ENCODE data around the gene LLGL1. TPM values are rescaled to one million over a fixed set of nuclear protein-coding genes. Genes with fewer than 3 reads are reported as not detected.
"Not testable (repeated sequence)": the region's sequence is repeated elsewhere in the genome, so short reads cannot be mapped to it uniquely, and the experiment has no call there.

The LLGL1 gene
- polyA plus RNA-seq, 1 donor from 2014 or later = 0.40 TPM

DNA sequence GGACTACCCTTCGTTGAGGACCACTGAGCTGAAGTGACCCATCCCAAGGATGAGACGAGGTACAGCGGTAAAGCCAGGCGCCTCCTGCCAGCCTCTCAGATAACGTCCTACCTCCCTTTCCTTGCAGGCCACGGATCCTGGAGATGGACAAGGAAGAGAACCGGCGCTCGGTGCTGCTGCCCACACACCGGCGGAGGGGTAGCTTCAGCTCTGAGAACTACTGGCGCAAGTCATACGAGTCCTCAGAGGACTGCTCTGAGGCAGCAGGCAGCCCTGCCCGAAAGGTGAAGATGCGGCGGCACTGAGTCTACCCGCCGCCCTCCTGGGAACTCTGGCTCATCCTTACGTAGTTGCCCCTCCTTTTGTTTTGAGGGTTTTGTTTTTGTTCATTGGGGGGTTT, 17.3 kb upstream of the LLGL1 start:
- H3K4me1 Mint-ChIP-seq = no peaks in the 10 kb centered on the region
- H3K27ac Mint-ChIP-seq = no peak overlapping the region
- H3K27me3 Mint-ChIP-seq = no peaks in the 10 kb centered on the region
- H3K9me3 Mint-ChIP-seq = no peaks in the 10 kb centered on the region
- H3K4me3 Mint-ChIP-seq = peak overlapping the region in 1 of 4 donors; percentile 55
- no peaks in the 10 kb centered on the region for H3K36me3 Mint-ChIP-seq

DNA sequence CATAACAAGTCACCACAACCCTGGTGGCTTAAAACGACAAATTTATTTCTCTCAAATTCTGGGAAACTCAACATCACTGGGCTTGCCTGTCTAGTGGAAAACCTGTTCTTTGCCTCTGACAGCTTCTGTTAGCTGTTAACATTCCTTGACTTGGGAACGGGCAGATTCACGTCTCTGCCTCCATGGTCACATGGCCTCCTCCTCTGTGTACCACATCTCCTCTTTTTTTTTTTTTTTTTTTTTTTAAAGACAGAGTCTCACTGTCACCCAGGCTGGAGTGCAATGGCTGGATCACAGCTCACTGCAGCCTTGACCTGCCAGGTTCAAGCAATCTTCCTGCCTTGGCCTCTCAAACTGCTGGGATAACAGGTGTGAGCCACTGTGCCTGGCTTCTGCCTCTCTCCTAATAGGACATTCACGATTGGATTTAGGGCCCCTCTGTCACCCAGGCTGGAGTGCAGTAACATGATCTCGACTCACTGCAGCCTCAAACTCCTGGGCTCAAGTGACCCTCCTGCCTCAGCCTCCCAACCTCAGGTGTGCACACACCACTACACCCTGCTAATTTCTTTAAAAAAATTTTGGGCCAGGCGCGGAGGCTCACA, 11.7 kb upstream of the LLGL1 start:
- no peaks in the 10 kb centered on the region for H3K27me3 Mint-ChIP-seq
- no peak overlapping the region for H3K4me3 Mint-ChIP-seq
- H3K36me3 Mint-ChIP-seq = no peaks in the 10 kb centered on the region
- H3K9me3 Mint-ChIP-seq = no peaks in the 10 kb centered on the region
- H3K27ac Mint-ChIP-seq = no peak overlapping the region
- H3K4me1 Mint-ChIP-seq = peaks cover 0 to 1% (median 0%) of the 10 kb centered on the region in 3 donors

DNA sequence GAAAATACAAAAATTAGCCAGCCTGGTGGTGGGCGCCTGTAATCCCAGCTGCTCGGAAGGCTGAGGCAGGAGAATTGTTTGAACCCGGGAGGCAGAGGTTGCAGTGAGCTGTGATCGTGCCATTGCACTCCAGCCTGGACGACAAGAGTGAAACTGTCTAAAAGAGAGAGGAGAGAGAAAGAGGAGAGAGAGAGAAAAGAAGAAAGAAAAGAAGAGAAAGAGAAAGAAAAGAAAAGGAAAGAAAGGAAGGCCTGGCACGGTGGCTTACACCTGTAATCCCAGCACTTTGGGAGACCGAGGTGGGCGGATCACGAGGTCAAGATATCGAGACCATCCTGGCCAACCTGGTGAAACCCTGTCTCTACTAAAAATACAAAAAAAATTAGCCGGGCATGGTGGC, 8.5 kb upstream of the LLGL1 start:
- H3K27ac Mint-ChIP-seq = peak overlapping the region in 1 of 3 donors; percentile 59
- H3K9me3 Mint-ChIP-seq, H3K27me3 Mint-ChIP-seq, H3K36me3 Mint-ChIP-seq, H3K4me1 Mint-ChIP-seq, H3K4me3 Mint-ChIP-seq: not testable (repeated sequence)

GRCh38 chr17:18217412-18218015, 7.9 kb upstream of the LLGL1 start:
- no peaks in the 10 kb centered on the region for H3K27me3 Mint-ChIP-seq
- peaks cover 0 to 1% (median 0%) of the 10 kb centered on the region in 3 donors for H3K4me1 Mint-ChIP-seq
- H3K4me3 Mint-ChIP-seq = no peak overlapping the region
- H3K27ac Mint-ChIP-seq = peak overlapping the region in 1 of 3 donors; percentile 11
- no peaks in the 10 kb centered on the region for H3K9me3 Mint-ChIP-seq
- H3K36me3 Mint-ChIP-seq = no peaks in the 10 kb centered on the region

DNA sequence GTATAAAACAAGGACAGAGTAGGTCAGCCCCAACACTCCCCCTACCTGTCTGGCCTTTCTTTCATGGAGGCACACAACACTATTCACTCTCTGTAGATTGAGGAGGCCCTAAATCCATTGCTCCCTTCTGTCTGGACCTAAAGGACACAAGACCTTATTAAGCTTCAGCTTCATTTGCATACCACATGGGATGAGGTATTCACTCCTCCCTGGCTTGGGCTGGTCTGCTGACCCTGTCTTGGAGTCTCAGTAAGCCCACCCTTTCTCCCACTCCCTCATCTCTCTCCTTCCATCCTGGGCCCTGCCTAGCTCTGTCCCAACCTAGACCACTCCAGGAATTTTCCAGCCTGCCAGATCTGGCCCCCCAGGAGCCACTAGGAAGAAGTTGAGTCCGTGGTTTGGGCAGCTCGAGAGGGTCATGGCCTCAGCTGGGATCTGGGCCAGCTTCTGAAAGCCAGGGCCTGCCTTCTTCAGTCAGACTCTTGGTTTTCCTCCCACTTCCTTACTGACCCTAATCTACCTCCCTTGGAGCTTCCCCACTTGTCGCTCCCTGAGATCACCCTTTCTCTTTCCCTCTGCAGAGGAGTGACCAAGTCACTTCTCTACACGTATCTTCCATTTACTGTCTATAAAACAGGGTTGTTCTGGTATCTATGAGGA, 6.5 kb upstream of the LLGL1 start:
- no peak overlapping the region for H3K4me3 Mint-ChIP-seq
- no peaks in the 10 kb centered on the region for H3K27me3 Mint-ChIP-seq
- H3K4me1 Mint-ChIP-seq = peaks cover 0 to 1% (median 0%) of the 10 kb centered on the region in 3 donors
- no peaks in the 10 kb centered on the region for H3K36me3 Mint-ChIP-seq
- H3K9me3 Mint-ChIP-seq = no peaks in the 10 kb centered on the region
- H3K27ac Mint-ChIP-seq = no peak overlapping the region

- Mint-ChIP-seq H3K4me1 (peaks cover 0 to 10% (median 10%) of the 10 kb centered on the region in 3 donors), H3K27me3 (no peaks in the 10 kb centered on the region), H3K27ac (peak overlapping the region in 1 of 3 donors; percentile 13), H3K36me3 (no peaks in the 10 kb centered on the region), H3K4me3 (no peak overlapping the region), H3K9me3 (no peaks in the 10 kb centered on the region)
These were observed 1.4 kb upstream of the LLGL1 start for GRCh38 chr17:18224053-18224386.

GRCh38 chr17:18224387-18225120, 881 bp upstream of the LLGL1 start:
- H3K4me1 Mint-ChIP-seq = peaks cover 0 to 10% (median 10%) of the 10 kb centered on the region in 3 donors
- peak overlapping the region in 3 of 4 donors; percentile 70 to 86 (median 70) for H3K4me3 Mint-ChIP-seq
- no peaks in the 10 kb centered on the region for H3K36me3 Mint-ChIP-seq
- no peaks in the 10 kb centered on the region for H3K27me3 Mint-ChIP-seq
- H3K9me3 Mint-ChIP-seq = no peaks in the 10 kb centered on the region
- peak overlapping the region in 2 of 3 donors; percentile 62 to 71 for H3K27ac Mint-ChIP-seq

DNA sequence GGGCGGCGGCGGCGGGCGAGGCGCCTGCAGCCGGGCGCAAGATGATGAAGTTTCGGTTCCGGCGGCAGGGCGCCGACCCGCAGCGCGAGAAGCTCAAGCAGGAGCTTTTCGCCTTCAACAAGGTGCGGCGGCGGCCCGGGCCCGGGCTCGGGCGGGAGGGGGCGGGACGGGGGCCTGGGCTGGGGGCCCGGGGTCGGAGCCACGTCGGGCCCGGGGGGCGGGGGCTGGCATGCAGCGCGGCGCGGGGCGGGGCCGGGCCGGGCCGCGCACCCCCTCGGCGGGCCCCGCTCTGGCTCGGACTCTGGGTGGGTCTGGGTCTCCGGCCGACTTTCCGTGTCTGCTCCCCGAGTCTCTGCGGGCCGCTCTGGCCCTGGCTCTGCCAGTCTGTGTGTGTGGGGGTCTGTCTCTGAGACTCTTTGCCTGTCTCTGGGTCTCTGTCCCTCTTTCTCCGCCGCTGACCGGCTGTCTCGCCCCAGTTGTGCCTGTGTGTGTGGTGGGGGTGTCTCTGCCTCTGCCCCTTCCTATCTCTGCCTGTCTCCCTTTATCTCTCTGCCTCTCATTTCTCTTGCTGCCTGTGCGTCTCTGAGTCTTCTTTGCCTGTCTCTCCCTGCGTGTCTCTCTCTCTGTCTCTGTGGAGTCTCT, 328 bp downstream of the LLGL1 start:
- Mint-ChIP-seq H3K27me3 (no peaks in the 10 kb centered on the region), H3K9me3 (no peaks in the 10 kb centered on the region), H3K4me1 (peaks cover 0 to 10% (median 10%) of the 10 kb centered on the region in 3 donors), H3K27ac (peak overlapping the region in 2 of 3 donors; percentile 80 to 89), H3K36me3 (no peaks in the 10 kb centered on the region), H3K4me3 (peak overlapping the region; percentile 75 to 96 (median 94))

- no peaks in the 10 kb centered on the region for H3K36me3 Mint-ChIP-seq
- no peaks in the 10 kb centered on the region for H3K27me3 Mint-ChIP-seq
- peaks cover 0 to 10% (median 10%) of the 10 kb centered on the region in 3 donors for H3K4me1 Mint-ChIP-seq
- peak overlapping the region; percentile 56 to 89 (median 80) for H3K27ac Mint-ChIP-seq
- no peaks in the 10 kb centered on the region for H3K9me3 Mint-ChIP-seq
- H3K4me3 Mint-ChIP-seq = peak overlapping the region; percentile 75 to 96 (median 94)
These were observed 980 bp downstream of the LLGL1 start for GRCh38 chr17:18226284-18226945.

GRCh38 chr17:18227635-18228034, 2.2 kb downstream of the LLGL1 start:
- Mint-ChIP-seq H3K4me3 (peak overlapping the region in 2 of 4 donors; percentile 49 to 85), H3K27ac (no peak overlapping the region), H3K4me1 (peaks cover 0 to 10% (median 10%) of the 10 kb centered on the region in 3 donors), H3K27me3 (no peaks in the 10 kb centered on the region), H3K36me3 (no peaks in the 10 kb centered on the region), H3K9me3 (no peaks in the 10 kb centered on the region)

- Mint-ChIP-seq H3K27ac (no peak overlapping the region), H3K36me3 (no peaks in the 10 kb centered on the region), H3K27me3 (no peaks in the 10 kb centered on the region), H3K4me1 (peaks cover 0 to 10% (median 10%) of the 10 kb centered on the region in 3 donors), H3K9me3 (no peaks in the 10 kb centered on the region), H3K4me3 (peak overlapping the region in 1 of 4 donors; percentile 49)
These were observed 2.8 kb downstream of the LLGL1 start for GRCh38 chr17:18228176-18228682.

DNA sequence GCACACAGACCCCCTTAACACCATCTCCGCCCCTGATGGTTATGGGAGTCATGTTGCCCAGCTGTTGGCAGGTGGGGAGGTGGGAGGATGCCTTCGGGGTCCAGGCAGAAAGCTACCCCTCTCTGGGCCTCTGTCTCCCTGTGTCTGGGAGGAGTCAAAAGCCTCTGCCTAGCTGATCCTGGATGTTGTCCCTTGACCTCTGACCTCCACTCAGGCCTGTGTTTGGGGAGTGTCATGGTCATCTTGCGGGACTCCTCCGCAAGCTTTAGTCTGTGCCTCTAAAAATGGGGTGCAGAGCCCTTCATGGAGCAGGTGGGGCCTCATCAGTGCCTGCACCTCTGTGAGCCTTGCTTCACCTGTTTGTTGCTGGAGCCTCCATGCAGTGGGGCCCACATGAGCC, 3.8 kb downstream of the LLGL1 start:
- no peaks in the 10 kb centered on the region for H3K9me3 Mint-ChIP-seq
- H3K36me3 Mint-ChIP-seq = no peaks in the 10 kb centered on the region
- H3K4me3 Mint-ChIP-seq = no peak overlapping the region
- H3K4me1 Mint-ChIP-seq = peaks cover 0 to 10% (median 10%) of the 10 kb centered on the region in 3 donors
- no peaks in the 10 kb centered on the region for H3K27me3 Mint-ChIP-seq
- no peak overlapping the region for H3K27ac Mint-ChIP-seq

DNA sequence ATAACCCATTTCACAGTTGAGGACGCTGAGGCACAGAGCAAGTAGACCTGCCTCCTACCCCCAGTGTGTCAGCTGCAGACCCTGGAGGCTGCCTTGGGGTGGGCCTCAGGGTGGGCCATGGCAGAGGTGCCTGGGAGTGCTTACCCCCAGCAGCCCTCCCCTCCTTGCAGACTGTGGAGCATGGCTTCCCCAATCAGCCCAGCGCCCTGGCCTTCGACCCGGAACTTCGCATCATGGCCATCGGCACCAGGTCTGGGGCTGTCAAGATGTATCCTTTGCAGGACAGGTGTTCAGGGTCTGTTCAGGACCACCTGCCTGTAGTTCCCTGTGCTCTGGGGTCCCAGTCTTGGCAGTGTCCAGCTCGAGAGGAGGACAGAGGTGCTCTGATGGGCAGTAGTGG, 4.3 kb downstream of the LLGL1 start:
- Mint-ChIP-seq H3K9me3 (no peaks in the 10 kb centered on the region), H3K36me3 (no peaks in the 10 kb centered on the region), H3K4me3 (no peak overlapping the region), H3K27me3 (no peaks in the 10 kb centered on the region), H3K27ac (no peak overlapping the region), H3K4me1 (peaks cover 0 to 10% (median 10%) of the 10 kb centered on the region in 3 donors)
